H1 (cell line): ENCODE data around the gene LTBR. TPM values are rescaled to one million over a fixed set of nuclear protein-coding genes. Genes with fewer than 3 reads are reported as not detected.

Experiments used
- BACH1 ChIP-seq: IDR thresholded peaks from 2 replicates; pipeline ENCODE4 v1.6.1; 2012; ENCODE audit warnings: low read length, improper control_type of control experiment
- BRCA1 ChIP-seq: IDR thresholded peaks from 2 replicates; pipeline ENCODE4 v1.6.1; 2012; ENCODE audit warnings: low read depth, low read length, improper control_type of control experiment
- GABPA ChIP-seq: IDR thresholded peaks from 2 replicates; pipeline ENCODE4 v1.6.1; 2011; ENCODE audit warnings: mild to moderate bottlenecking, low read length, moderate library complexity, borderline replicate concordance; ENCODE audit not compliant: insufficient read depth
- JUND ChIP-seq: IDR thresholded peaks from 2 replicates; pipeline ENCODE4 v1.6.1; 2011; ENCODE audit warnings: mild to moderate bottlenecking, improper control_type of control experiment, low read length
- polyA plus RNA-seq, 7 experiments: library from polyadenylated mRNA; depleted of rRNA in 3 of 7; stranded (reverse) in 5 of 7; unstranded in 2 of 7; fragments of >200 nt in 5 of 7; fragments of 200-250 nt in 2 of 7; gene quantifications; 1 replicate in 5 of 7; 2 replicates in 1 of 7; 4 replicates in 1 of 7; pipeline versions ENCODE4 v1.2.1 to v1.2.3, GENCODE V29; 2011 to 2013; ENCODE audit warnings: missing spikeins in 2 of 7, mixed read lengths in 2 of 7
- total RNA-seq: library from RNA; stranded (reverse); fragmentation: NEBNext Ultra II Directional; extraction: Animal tissue kit (Norgen Biotek cat#: 25700); gene quantifications from 2 replicates; pipeline ENCODE4 v1.2.1, GENCODE V29; 2021

Gene LTBR
- total and polyA plus RNA-seq, 2 of the 8 experiments (the other 6 are each of a cell fraction or from before 2014, with no cell fraction given), result 5.1 to 6.3 TPM

- TF ChIP-seq BRCA1, result no peak
- TF ChIP-seq JUND, result no peak
- TF ChIP-seq GABPA, result no peak
- TF ChIP-seq BACH1, result no peak
Measured at GRCh38 chr12:6405963-6406362, 22.0 kb downstream of the LTBR start (continued).
